HepG2 (cell line): Measurements from ENCODE around the gene PRTN3. TPM values are rescaled to one million over a fixed set of nuclear protein-coding genes. Genes with fewer than 3 reads are reported as not detected.

Source experiments
- SOX13 ChIP-seq, 3 experiments: fragments of 450-650 bp in 1 of 3; sonication (generic) in 1 of 3; formaldehyde crosslinking in 1 of 3; IDR thresholded peaks in 2 of 3; conservative IDR thresholded peaks in 1 of 3; 2 replicates each; pipeline versions ENCODE4 v1.5.0 to v1.6.1; 2016 to 2020; ENCODE audit warnings: antibody characterized with exemption in 1 of 3, mild to moderate bottlenecking in 1 of 3, missing compliant biosample characterization in 1 of 3, missing genetic modification reagents in 1 of 3, moderate library complexity in 1 of 3
- STAT6 ChIP-seq: sonication (generic); formaldehyde crosslinking; IDR thresholded peaks from 2 replicates; pipeline ENCODE4 v1.4.0; 2020; ENCODE audit warnings: missing genetic modification reagents, mild to moderate bottlenecking, borderline replicate concordance
- WIZ ChIP-seq: sonication (generic); formaldehyde crosslinking; IDR thresholded peaks from 2 replicates; pipeline ENCODE4 v1.5.1; 2020; ENCODE audit warnings: mild to moderate bottlenecking, missing genetic modification reagents
- ZNF737 ChIP-seq: sonication (generic); formaldehyde crosslinking; IDR thresholded peaks from 2 replicates; pipeline ENCODE4 v1.5.0; 2020; ENCODE audit warnings: missing genetic modification reagents, mild to moderate bottlenecking, borderline replicate concordance
- ZZZ3 ChIP-seq: sonication (generic); formaldehyde crosslinking; IDR thresholded peaks from 2 replicates; pipeline ENCODE4 v1.4.0; 2020; ENCODE audit warnings: missing genetic modification reagents, mild to moderate bottlenecking, borderline replicate concordance
- polyA plus RNA-seq, 8 experiments: library from polyadenylated mRNA; depleted of rRNA in 3 of 8; stranded (reverse) in 7 of 8; unstranded in 1 of 8; fragments of >200 nt; fragmentation: Illumina TruSeq in 4 of 8; extraction: Trizol in 4 of 8; gene quantifications; 2 replicates each; pipeline versions ENCODE4 v1.2.1 to v1.2.3, GENCODE V29; 2011 to 2016; ENCODE audit warnings: low read depth in 4 of 8, missing spikeins in 1 of 8, mixed read lengths in 1 of 8; ENCODE audit not compliant: insufficient read depth in 1 of 8
- total RNA-seq, 5 experiments: library from RNA; depleted of rRNA; stranded (reverse); fragments of >200 nt; fragmentation: Illumina TruSeq; extraction: Trizol; gene quantifications; 2 replicates each; pipeline ENCODE4 v1.2.3, GENCODE V29; 2016; ENCODE audit warnings: low read depth in 1 of 5
- TF ChIP-seq, protein P1 (sequence below): sonication (generic); formaldehyde crosslinking; IDR thresholded peaks from 2 replicates; pipeline ENCODE4 v1.4.0; 2020; ENCODE audit warnings: missing genetic modification reagents

Gene PRTN3
- total and polyA plus RNA-seq, 2 of the 13 experiments (the other 11 are each of a cell fraction or from before 2014, with no cell fraction given) = not detected

DNA sequence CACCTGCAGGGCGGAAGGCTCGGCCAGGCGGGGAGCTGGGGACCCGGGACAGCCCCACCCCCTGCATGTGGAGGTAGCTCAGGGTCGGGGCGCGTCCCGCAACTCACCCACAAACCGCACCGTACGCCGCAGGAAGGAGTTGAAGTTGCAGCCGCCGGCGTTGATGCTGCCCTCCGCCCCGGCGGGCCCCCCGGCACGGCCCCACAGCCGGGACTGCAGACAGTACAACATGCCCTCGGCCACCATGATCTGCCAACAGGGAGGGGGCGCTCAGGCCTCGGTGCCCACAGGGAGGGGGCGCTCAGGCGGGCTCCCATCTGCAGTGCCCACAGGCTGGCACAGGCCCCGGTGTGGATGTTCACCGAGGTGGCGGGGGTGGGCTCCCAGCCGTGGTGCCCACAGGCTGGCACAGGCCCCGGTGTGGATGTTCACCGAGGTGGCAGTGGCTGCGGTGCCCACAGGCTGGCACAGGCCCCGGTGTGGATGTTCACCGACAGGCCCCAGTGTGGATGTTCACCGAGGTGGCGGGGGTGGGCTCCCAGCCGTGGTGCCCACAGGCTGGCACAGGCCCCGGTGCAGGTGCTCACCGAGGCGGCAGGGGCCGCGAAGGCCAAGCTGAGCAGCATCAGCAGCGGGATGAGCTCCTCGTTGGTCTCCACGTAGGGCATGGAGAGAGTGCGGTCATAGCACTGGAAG is 25.6 kb upstream of the PRTN3 start (continued):
- TF ChIP-seq, protein P1, sequence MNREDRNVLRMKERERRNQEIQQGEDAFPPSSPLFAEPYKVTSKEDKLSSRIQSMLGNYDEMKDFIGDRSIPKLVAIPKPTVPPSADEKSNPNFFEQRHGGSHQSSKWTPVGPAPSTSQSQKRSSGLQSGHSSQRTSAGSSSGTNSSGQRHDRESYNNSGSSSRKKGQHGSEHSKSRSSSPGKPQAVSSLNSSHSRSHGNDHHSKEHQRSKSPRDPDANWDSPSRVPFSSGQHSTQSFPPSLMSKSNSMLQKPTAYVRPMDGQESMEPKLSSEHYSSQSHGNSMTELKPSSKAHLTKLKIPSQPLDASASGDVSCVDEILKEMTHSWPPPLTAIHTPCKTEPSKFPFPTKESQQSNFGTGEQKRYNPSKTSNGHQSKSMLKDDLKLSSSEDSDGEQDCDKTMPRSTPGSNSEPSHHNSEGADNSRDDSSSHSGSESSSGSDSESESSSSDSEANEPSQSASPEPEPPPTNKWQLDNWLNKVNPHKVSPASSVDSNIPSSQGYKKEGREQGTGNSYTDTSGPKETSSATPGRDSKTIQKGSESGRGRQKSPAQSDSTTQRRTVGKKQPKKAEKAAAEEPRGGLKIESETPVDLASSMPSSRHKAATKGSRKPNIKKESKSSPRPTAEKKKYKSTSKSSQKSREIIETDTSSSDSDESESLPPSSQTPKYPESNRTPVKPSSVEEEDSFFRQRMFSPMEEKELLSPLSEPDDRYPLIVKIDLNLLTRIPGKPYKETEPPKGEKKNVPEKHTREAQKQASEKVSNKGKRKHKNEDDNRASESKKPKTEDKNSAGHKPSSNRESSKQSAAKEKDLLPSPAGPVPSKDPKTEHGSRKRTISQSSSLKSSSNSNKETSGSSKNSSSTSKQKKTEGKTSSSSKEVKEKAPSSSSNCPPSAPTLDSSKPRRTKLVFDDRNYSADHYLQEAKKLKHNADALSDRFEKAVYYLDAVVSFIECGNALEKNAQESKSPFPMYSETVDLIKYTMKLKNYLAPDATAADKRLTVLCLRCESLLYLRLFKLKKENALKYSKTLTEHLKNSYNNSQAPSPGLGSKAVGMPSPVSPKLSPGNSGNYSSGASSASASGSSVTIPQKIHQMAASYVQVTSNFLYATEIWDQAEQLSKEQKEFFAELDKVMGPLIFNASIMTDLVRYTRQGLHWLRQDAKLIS = no peak
- TF ChIP-seq WIZ (no peak), ZNF737 (CRISPR knock-in tag) (no peak), ZZZ3 (CRISPR knock-in tag) (no peak), SOX13 (IDR thresholded peaks at IDR 0.05) (no peak), SOX13 (CRISPR knock-in tag; conservative IDR thresholded peaks at IDR 0.05 in 1 of 2, IDR thresholded peaks at IDR 0.05 in 1 of 2) (peak in 1 of 2 experiments; percentile 84; a peak in 1 of 4 replicates), STAT6 (CRISPR knock-in tag) (no peak)
